ENCODE data around the gene SMIM32. TPM values are rescaled to one million over a fixed set of nuclear protein-coding genes. Genes with fewer than 3 reads are reported as not detected.

The SMIM32 gene
- 0.08 TPM in 1 of 2 replicates, not detected in the other for total RNA-seq

DNA sequence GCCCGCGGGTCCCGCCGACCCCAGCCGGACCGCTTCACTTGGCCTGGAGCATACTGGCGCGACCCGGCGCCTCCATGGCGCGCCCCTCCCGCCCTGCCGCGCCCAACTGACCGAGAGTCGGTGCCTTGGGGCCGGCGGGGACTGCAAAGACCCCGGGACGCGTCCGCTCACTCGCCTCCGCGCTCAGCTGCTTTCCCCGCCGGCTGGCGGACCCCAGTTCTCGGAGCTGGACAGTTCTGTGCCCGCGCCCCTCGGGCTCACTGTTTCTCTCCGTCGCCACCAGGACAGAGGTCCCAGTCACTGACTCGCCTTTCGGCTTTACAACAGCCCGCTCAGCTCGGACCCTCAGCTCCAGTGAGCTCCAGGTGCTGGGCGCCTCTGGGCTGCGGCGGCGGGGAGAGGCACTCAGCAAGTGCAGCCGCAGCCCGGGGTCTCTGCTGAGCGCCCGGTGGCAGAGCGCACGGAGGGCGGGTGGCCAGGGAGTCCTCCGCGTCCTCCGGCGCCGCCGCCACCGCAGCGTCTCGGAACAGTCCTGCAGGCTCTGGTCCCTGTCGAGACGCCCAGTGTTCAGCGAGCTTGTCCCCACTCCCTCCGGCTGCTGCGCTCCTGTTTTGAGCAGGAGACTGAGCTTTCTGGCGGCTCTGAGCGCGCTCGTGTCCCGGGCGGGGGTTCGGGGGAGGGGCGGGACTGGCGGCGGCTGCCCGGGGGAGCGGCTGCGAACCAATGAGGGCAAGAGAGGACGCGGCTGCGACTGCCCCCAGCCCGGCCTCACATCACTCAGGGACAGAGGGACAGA, at the start of gene SMIM32:
Gene SMIM32 (minus strand): TSS at position 637 of the 796 bp plus-strand sequence. CDS start 638 bp downstream, outside the sequence.
- peak within 1 kb of the TSS; percentile 35 for H3K4me3 ChIP-seq (ENCODE audit: low read depth, low read length)
- H3K36me3 ChIP-seq (ENCODE audit: control insufficient read depth, insufficient read depth, low read length): no peaks in the 10 kb centered on the region
- peaks cover 40% of the 10 kb centered on the region for H3K27me3 ChIP-seq (ENCODE audit: control insufficient read depth, insufficient read depth, low read length)
- no peak for DNase-seq (ENCODE audit: low read depth)
- TF ChIP-seq, protein P1, sequence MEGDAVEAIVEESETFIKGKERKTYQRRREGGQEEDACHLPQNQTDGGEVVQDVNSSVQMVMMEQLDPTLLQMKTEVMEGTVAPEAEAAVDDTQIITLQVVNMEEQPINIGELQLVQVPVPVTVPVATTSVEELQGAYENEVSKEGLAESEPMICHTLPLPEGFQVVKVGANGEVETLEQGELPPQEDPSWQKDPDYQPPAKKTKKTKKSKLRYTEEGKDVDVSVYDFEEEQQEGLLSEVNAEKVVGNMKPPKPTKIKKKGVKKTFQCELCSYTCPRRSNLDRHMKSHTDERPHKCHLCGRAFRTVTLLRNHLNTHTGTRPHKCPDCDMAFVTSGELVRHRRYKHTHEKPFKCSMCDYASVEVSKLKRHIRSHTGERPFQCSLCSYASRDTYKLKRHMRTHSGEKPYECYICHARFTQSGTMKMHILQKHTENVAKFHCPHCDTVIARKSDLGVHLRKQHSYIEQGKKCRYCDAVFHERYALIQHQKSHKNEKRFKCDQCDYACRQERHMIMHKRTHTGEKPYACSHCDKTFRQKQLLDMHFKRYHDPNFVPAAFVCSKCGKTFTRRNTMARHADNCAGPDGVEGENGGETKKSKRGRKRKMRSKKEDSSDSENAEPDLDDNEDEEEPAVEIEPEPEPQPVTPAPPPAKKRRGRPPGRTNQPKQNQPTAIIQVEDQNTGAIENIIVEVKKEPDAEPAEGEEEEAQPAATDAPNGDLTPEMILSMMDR (IDR thresholded peaks at IDR 0.05; ENCODE audit: insufficient read depth, low read length, poor library complexity, severe bottlenecking): no peak

DNA sequence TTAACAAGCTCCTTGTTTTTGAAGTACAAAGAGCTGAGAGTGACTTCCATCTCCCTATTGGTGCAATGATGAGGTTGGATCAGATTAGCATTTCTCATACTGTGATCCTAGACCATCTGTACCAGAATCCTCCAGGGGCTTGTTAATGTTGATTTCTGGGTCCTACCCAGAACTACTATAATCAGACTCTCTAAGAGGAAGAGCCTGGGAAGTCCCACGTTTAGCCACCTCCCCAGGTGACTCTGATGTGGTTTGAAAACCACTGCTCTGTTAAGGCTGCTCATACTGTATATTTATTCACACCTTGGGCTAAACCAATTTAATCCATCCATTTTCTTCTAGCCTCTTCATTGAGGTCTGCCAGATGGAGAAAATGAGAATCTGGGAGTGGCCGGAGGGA, 49.6 kb upstream of the SMIM32 start:
- Histone ChIP-seq H3K4me3 (ENCODE audit: low read depth, low read length) (no peak overlapping the region), H3K27me3 (ENCODE audit: control insufficient read depth, insufficient read depth, low read length) (no peaks in the 10 kb centered on the region), H3K36me3 (ENCODE audit: control insufficient read depth, insufficient read depth, low read length) (no peaks in the 10 kb centered on the region)
- TF ChIP-seq, protein P1 (IDR thresholded peaks at IDR 0.05; ENCODE audit: insufficient read depth, low read length, poor library complexity, severe bottlenecking): no peak
- DNase-seq (ENCODE audit: low read depth): no peak

DNA sequence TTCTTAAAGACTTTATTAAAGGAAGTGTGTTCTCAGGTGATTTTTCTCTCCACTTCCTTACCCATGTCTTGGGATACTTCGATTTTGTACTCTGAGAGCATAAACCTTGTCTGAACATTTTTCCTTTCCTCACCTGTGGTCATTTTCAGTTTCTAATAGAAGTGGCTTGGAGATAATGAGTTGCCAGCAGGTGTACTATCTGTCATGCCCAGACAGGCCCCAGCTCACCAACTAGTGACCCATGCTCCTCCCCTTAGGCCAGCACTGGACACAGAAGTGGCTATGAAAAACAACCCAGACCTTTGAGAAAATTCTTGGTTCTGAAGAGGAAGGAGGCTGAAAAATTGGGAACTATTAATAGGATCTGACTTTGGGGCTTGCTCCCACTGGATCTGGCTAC, 49.2 kb upstream of the SMIM32 start:
- no peak for DNase-seq (ENCODE audit: low read depth)
- Histone ChIP-seq H3K36me3 (ENCODE audit: control insufficient read depth, insufficient read depth, low read length) (no peaks in the 10 kb centered on the region), H3K4me3 (ENCODE audit: low read depth, low read length) (no peak overlapping the region), H3K27me3 (ENCODE audit: control insufficient read depth, insufficient read depth, low read length) (no peaks in the 10 kb centered on the region)
- TF ChIP-seq, protein P1 (IDR thresholded peaks at IDR 0.05; ENCODE audit: insufficient read depth, low read length, poor library complexity, severe bottlenecking): no peak

DNA sequence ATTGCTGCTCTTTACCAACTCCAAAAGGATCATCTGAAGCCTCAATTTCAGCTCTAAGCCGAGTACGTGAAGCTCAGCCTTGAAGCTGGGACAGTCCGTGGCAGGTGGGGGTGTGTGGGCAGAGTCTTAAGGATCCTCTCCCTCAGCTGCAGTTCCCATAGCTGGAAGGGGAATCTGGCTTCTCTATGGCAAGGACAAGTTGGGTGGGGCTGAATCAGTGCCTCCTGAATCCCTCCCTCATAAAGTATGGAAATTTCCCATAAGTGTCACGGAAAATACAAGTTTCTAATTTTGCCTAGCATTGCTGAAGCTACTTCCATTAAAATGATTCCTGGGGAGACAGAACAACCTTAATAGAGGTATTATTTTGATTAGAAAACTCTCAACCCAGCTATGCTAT, 47.9 kb upstream of the SMIM32 start:
- H3K4me3 ChIP-seq (ENCODE audit: low read depth, low read length): no peak overlapping the region
- H3K36me3 ChIP-seq (ENCODE audit: control insufficient read depth, insufficient read depth, low read length): no peaks in the 10 kb centered on the region
- DNase-seq (ENCODE audit: low read depth): no peak
- H3K27me3 ChIP-seq (ENCODE audit: control insufficient read depth, insufficient read depth, low read length): no peaks in the 10 kb centered on the region
- TF ChIP-seq, protein P1 (IDR thresholded peaks at IDR 0.05; ENCODE audit: insufficient read depth, low read length, poor library complexity, severe bottlenecking): no peak

DNA sequence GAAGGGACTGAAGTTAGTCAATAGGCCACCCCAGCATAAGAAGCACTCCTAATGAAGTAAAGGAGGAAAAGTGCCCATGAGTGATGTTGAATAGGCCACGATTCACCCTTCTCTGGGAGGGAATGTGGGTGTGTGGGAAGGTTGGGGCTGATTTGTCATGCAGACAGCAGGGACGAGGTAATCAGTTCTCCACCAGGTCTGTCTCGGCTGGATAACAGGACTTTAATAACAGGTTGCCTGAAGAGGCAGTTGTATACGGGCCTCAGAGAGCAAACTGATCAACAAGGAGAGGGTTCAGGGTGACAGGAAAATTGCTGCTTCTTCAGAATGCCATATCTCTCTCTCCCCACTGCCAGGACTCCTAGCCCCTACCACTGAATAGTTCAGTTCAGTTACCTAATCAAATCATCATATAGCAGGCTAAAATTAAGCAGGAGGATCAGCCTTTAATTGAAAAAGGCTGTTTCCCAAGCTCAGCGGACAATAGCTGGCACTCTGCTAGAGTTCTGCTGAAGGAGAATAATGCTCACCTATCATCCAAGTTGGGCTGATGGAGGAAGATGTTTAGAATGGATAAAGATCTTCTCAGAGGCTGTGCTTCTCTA, 43.6 kb upstream of the SMIM32 start:
- H3K4me3 ChIP-seq (ENCODE audit: low read depth, low read length): no peak overlapping the region
- H3K36me3 ChIP-seq (ENCODE audit: control insufficient read depth, insufficient read depth, low read length): no peaks in the 10 kb centered on the region
- DNase-seq (ENCODE audit: low read depth): no peak
- H3K27me3 ChIP-seq (ENCODE audit: control insufficient read depth, insufficient read depth, low read length): no peaks in the 10 kb centered on the region
- TF ChIP-seq, protein P1 (IDR thresholded peaks at IDR 0.05; ENCODE audit: insufficient read depth, low read length, poor library complexity, severe bottlenecking): no peak
